Inflammatory macrophage (primary cell): Measurements from ENCODE around the gene FOXP1.

Experiments
- DNase-seq, 2 donors: peaks; one replicate each; pipeline ENCODE4 v3.0.0-alpha.2; 2020 to 2022

Gene FOXP1

DNA sequence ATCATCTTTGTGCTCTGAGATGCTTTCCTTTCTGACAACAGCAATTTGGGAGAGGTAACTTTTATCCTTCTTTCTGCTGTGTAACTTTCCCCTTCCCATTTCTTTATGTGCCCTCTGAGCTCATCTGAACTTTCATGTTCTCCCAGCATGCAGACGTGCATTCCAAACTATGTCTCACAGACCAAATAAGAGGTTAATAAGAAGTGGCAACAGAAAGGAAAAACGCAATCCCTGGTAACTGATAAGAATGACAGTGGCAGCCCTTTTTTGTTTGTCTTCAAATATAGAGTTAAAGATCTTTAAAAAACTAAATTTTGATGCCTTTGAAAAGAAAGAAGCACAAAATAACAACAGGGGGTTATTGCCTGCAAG is 533.4 kb downstream of the FOXP1 start:
- DNase-seq, result no peak

DNA sequence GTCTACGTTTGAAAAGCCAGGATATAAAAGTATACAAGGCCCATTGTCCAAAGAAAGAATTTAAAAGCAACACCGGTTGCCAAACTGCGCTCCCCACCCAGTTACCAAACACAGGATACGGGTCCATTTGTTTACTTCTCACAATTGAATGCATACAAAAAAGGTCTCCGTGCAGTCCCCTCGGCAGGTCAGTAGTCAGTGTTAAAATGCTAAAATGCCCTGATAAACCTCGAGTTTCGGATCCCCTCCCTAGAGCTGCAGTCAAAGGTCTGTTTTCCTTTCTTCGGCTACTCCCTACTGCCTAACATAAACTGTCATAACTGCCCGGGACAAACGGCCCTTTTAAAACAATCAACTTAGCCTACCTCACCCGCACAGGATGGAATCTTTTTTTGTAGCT is 534.6 kb downstream of the FOXP1 start:
- no peak for DNase-seq

DNA sequence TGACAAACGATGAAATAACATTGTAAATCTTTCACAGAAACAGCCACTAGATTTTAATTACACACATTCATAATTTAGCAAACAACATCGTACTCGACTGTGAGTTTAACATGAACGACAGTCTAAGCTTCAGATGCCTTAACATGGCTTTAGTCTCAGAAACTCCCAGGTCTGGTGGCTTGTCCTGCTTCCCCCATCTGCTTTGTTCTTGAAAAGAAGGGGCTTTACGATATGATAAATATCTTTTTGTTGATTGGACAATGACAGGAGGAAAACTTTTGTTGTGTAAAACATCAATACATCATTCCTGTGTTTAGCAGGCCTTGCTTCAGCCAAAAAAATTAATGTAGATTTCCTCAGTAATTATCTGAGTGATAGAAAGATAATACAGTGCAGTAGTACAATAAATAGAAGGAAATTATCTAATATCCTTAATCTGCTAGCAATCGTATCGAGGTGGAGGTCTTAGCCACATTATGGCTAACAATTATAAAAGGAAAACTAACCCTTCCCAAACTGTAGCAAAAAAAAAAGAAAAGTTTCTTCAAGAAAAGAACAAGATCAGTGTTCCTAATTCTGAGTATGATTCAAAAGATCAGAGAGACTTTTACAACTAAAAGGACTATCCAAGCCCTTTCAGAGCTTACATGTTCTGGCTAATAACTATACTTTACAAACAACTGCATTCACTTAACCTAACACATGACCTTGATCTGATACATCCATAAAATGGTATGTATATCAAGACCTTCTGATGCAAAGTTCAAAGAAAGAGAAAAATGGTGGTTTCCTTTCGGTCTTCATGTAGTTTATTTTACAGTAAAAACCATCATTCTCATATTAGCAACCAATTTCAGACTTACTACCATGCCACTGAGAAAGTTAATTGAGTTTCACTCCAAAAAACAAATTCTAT is 535.7 kb downstream of the FOXP1 start:
- DNase-seq, result no peak

DNA sequence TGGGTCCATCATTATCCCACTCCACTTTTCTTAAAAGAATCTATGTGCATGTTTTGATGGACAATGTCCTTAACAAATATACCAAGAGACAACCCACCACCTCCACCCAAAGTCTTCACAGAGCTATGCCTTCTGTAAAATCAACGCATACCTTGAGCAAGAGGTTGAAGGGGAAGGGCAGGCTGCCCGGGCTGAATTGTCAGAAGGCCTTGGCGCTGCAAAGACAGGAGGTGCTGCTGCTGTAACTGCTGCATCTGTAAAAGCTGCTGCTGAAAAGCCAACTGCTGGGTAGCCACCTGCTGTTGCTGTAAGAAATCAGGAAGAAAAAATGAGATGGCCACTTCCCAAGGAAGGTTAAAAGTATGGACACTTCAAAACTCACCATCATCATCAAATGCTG is 536.7 kb downstream of the FOXP1 start:
- DNase-seq, result no peak

DNA sequence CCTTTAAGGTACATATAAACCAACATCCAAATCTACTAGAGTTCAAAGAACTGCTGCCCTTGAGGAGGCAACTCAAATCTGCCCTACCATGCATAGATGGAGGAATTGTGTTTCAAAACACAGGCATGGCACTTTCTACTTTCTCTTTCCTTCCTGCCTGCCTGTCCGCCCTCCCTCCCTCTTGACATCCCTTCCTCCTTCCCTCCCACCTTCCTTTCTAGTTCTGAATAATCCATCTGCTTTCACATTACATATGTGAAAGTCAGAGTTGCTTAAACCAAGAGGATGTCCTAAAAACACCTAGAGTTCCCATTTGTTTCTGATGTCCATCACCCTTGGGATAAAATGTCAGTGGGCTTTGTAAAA is 537.6 kb downstream of the FOXP1 start:
- no peak for DNase-seq

DNA sequence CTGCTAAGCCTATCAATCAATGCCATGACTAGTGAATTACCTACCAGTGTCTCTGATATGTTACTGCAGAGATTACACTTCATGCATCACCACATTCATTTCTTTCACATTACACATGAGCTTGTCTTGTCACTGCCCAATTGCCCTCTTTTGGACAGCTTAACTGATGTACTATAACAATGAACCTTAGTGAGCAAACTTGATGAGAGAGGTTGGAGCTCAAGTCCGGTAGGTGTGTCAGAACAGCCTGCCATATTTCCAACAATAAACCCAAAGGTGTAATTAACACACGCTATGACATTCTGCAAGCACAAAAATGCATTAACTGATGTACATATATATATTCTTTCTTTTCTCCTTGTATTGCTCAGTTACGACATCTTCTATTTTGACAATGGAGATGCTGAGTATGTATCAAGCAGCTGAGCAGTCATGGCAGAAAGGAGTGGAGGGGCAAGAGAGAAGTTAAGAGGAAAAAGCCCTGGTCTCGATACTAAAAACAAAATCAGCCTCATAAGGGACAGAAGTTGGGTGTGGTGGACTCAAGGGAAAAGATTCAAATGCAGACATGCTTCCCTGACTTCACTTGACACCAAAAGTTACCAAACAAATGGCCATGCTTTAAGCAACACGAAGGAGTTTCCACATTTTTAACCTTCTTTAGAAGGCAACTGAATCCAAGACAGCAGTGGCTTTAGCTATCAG is 538.2 kb downstream of the FOXP1 start:
- DNase-seq, result no peak

DNA sequence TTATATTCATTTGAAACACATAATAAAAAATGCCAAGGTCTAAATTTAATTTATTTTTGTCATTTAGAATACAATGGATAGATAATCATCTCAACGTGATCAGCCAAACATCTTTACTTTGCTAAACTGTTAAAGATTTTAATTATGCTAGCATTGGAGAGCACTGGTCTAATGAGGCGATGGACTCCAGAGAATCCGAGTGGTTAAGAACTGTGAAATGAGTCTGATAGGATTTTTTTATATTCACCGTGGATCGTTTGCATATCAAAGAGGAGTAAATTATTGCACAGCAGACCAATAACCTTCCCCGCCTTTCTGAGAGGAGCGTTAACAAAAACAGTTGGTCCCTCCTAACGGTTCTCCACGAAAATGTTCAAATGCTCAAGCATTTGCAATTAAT is 540.8 kb downstream of the FOXP1 start:
- no peak for DNase-seq

DNA sequence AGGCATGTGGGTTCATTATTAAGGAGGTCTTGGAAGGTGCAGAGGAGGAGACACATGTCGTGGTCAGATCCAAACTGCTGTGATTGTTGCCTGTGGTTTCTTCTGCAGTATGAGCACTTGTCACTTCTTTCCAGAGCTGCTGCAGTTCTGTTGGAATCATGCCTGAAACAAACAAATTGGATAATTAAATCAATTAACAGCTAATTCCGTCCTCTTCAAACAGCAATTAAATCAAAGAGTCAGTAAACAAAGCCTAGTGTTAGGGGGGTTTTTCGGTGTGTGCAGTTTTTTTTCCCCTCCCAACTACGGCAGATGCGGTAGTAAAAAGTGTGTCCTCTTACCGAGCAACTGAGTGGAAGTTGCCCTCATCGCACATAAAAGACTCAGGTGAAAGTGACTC is 542.2 kb downstream of the FOXP1 start:
- DNase-seq, result no peak

DNA sequence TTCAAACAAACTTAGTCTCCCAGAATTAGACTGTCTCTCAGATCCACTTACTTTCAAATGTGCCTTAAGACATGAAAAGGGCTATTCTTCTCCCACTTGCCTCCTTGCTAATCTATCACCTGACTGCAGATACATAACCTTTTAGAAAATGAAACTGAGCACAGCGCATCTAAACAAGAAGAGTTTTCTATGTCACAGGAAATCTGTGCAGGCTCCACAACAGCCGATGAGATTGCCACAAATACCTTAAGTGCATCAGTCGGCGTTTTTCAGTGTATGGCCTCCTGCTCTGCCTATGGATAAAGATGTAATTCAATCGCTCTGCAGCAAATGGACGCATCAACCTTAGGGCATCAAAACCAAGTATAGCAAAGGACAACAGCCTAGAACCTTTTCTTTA is 544.2 kb downstream of the FOXP1 start:
- no peak for DNase-seq

DNA sequence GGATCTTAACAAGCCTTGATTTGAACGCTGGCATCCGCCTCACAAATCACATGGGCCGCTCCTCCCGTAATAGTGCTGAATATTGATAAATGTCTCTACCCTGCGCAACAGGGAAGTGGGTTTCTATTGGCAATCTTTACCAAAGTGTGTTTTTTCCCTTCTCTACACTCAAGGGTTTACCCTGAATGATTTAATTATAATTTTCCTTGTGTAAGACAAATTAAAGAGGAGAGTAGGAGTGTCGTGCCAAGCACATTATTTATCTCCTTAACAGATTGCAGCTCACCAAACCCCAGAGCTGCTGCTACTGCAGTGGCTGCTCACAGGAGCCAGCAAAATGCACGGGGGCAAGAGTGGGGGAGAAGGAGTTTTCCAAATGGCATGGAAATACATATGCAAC is 545.8 kb downstream of the FOXP1 start:
- no peak for DNase-seq

DNA sequence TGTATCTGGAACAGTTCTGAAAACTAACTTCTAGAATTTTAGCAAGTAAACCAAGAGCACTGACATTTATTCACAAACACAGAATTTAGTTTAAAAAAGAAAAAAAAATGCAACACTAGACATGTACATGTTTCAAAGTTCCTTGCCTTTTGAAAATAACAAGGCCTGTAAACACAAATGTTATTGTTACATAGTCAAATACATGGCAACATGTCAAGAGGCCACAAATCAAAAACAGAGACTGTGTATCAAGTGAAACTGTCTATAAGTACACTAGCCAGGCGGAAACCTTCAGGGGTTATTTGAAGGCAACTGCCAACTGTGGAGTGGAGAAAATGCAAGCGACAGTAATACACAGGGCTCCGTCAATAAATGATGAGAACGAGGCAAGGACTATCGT is 547.6 kb downstream of the FOXP1 start:
- DNase-seq, result no peak

DNA sequence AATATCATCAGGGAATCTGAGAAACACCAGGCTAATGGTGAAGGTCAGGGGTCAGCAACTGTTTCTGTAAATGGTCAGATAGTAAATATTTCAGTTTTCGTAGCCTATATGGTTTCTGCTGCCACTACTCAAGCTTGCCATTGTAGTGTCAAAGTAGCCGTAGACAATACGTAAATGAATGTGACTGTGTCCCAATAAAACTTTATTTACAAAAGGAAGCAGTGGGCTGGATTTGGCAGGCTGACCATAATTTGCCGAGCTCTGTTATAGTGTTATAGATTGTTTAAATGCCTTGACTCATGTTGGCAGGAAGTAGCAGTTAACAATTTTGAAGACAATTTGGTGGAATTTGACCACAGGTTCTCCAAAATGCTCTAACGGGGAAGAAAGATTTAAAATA is 548.2 kb downstream of the FOXP1 start:
- DNase-seq, result peak; percentile 65 to 78

DNA sequence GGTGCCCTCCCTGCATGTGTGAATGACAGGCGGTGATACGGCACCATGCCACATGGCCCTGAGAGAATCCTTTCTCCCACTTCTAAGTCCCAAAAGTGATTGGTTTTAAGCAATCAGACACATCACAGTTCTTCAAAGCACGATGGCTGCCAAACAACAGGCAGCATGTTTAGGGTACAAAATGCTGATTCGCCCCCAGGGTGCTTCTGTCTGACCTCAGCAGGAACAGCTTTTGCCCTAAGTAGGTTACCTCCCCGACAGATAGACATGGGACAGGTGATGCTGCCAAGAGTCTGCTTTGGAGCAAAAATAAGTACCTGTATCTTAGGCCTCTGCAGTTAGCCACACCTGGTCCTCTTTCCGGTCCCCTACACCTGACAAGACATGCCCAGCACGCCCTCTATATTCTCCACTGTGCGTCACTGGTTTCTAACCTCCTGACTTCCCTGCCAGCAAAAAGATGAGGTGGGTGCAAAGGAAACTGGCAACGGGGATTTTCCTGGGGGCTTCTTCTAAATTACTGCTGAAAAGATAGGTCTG is 549.8 kb downstream of the FOXP1 start:
- DNase-seq, result no peak

DNA sequence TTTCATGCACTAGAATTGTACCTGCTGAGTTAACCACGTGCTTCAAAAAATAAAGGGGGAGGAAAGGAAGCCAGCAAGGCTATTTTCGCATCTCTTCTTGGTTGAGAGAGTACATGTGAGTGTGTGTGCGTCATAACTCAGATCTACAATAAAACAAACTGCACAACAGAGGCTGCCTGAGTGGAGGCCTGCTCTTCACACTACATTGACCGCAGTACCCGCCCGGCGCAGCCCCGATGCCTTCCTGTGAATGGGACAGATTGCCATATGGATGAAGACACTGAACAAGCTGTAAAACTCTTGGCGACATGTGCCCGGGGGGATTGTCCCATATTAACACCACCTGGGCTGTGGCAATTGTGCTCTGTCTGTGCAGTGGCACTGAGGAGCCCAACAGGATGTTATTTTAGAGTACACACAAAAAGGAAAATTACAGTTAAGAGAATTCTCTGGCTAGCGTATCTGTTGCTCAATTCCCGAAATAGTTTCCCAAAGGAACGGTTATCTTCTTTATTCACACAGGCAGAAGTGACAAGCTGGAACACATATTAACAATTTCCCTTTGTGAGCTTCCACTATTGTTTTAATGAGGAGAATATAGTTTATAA is 551.5 kb downstream of the FOXP1 start:
- no peak for DNase-seq

DNA sequence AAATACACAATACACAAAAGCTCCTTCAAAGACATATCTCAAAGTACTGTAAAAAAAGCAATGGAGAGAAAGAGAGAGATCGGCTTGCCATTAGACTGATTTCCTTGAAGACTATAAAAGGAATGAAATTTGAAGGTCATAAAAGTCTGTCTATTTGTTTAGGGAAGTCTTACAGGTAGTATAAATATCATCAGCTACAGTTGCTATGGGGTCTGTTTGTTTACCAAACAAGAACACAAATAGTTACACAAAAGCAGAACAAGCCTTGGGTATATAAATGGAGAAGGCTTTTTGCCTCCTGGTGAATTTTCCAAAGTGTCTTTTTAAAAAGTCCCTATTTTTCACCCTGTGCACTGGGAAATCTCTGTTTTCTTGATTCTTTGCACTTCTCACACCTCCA is 552.3 kb downstream of the FOXP1 start:
- peak; percentile 61 to 67 for DNase-seq

DNA sequence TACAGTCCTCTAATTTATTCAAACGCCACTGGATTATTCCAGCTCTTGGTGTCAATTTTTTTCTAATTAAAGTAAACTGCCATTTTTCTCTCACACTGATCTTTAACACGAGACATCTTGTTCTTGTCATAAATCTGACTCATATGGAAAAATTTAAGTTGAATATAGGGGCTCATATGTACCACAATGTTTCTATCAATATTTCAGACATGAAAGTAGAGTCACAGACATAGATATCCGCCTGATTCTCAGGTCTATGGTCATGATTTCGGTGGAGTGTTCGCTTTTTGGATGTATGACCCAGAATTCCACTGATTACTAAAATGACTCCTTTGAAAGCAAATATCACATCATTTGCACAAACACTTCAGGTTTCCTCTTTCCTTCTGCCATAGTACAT is 552.8 kb downstream of the FOXP1 start:
- DNase-seq, result no peak

DNA sequence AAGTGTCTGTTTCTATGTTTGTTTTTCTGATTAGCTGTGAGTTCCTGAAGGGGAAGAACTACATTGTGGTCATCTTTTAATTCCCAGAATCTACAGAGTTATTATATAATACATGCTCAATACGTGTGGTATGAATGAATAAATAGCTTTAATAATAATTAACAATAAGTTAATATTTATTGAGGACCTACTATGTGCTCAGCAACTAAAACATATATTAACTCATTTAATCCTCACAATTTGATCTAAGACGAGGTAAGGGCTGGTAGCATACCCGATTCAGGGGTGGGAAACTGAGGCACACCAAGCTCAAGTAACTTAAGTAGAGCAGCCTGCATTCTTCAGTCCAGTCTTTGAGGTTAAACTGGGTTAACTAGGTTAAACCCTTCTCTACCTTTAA is 553.8 kb downstream of the FOXP1 start:
- no peak for DNase-seq

DNA sequence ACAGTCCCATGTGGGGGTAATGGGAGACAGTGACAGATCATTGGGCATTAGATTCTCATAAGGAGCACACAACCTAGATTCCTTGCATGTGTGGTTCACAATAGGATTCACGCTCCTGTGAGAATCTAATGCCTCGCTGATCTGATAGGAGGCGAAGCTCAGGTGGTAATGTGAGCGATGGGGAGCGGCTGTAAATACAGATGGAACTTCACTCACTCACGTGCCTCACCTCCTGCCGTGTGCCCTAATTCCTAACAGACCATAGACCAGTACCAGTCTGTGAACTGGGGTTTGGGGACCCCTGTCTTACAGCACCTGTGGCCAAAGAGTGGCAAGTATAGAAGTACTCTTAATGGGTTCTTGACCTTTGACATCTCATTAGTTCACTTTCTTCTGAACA is 554.7 kb downstream of the FOXP1 start:
- no peak for DNase-seq

DNA sequence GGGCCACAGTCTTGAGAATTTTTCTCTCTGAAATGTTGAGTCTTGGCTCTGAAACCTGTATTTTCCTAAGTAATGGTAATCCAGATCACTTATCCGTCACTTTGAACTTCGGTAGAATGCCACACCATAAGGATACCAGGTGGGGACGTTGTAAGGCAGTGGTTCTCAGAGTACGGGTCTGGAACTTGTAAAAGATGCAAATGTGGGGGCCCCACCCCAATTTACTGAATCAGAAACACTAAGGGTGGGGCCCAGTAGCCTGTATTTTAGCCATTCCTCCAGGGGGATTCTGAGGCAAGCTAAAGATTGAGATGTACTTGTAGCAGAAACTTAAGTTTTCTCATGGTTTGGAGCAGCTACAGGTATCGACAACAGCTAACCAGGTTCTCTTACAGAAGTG is 555.3 kb downstream of the FOXP1 start:
- no peak for DNase-seq

DNA sequence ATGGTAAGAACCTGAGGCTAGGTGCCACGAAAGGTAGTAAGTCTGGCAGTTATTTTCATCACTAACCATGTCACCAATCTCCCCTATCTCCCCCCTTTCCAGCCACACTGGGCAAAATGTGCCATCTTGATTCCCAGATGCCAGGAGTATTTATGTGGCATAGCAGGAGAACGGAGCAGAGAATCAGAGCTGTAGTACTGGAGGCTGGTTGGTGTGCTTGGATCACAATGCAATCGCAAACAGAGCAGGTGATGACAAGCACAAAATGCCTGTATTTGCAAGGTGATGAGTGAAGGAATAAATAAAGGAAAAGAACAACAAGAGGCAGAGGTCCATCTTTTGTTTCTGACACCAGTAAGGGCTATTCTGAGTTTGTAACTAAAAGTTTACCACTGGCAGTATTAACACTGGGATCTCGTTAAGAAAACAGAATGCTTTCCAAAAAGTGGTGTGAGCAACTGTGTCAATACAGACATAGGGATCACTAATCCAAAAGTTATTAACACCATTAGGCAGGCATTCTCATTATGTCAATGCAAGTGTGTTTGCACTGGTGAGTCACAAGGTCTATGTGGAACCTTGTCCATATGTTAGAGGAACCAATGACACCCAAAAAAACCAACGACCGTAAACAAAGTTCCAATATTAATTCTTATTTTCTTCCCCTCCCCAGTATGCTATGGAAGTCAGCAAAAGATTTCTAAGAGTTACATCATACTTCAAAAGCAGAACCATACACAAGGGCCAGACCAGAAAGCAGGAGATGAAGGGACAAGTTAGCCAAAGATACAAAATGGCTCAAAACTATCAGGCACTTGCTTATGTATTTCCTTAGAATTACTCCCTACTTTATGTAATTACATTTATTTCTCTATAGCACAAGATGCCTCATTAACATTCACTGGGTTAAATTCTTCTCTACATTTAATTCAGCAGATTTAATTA is 556.6 kb downstream of the FOXP1 start:
- peak; percentile 59 to 83 for DNase-seq

DNA sequence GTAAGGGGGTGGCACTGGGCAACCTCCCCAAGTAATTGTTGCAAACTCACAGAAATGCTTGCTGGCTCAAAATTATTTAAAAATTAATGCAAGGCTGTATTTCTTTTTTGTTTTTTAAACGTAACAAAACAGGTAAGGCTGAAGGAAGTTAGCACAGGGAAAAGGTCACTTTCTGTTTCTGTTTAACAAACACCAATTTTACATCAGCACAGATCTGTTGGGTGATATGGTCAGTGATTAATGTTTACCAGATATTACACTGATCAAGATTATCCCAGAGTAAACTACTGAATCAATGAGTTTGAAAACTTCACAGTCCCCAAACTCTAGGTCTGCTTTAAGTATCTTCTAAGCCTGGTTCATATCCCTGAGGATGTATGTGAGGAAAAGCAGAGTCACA is 558.0 kb downstream of the FOXP1 start:
- no peak for DNase-seq

DNA sequence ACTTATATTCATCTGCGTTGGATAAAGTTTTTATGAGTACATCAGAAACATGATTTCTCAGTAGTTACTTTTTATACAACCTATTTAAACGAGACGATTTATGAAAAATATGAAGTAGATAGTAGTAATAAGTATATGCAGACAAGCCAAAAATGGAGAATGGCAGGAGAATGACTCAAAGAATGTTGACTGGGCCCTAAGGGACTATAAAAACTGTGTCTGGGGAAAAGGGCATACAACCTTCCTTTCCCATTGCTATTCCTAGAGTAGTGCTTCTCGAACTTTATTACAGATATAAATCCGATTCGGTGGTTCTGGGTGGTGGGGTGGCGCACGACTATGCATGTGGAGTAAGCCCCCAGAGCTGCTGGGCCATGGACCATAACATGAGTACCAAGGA is 558.5 kb downstream of the FOXP1 start:
- no peak for DNase-seq
